22Rv1 (cell line): ENCODE results near the gene D2HGDH.

ENCODE experiments used
- CTCF ChIP-seq: fragments of 450-650 bp; IDR thresholded peaks from 2 replicates; pipeline ENCODE4 v1.5.1; 2017; ENCODE audit warnings: mild to moderate bottlenecking
- ZFX ChIP-seq: fragments of 450-650 bp; IDR thresholded peaks from 2 replicates; pipeline ENCODE4 v1.6.1; 2017; ENCODE audit warnings: antibody characterized with exemption, borderline replicate concordance

- TF ChIP-seq CTCF: no peak
- no peak for TF ChIP-seq ZFX
Observed at GRCh38 chr2:241776336-241777169, 42.1 kb downstream of the D2HGDH start, which contains the start of gene GAL3ST2.
